HepG2 (cell line): ENCODE measurements around the gene NUP93. TPM values are rescaled to one million over a fixed set of nuclear protein-coding genes. Genes with fewer than 3 reads are reported as not detected.

Source experiments
- CBX1 ChIP-seq: IDR thresholded peaks from one replicate; pipeline ENCODE4 v1.6.1; 2016; ENCODE audit warnings: antibody characterized with exemption, low read depth
- EP300 ChIP-seq, 3 experiments: sonication (generic) in 1 of 3; formaldehyde crosslinking in 1 of 3; IDR thresholded peaks; 2 replicates each; pipeline versions ENCODE4 v1.5.1 to v1.6.1; 2011 to 2020; ENCODE audit warnings: low read depth in 2 of 3, low read length in 2 of 3, borderline replicate concordance in 1 of 3, improper control_type of control experiment in 1 of 3, mild to moderate bottlenecking in 1 of 3, missing genetic modification reagents in 1 of 3, moderate library complexity in 1 of 3
- ERF ChIP-seq: IDR thresholded peaks from 2 replicates; pipeline ENCODE4 v1.6.1; 2018; ENCODE audit warnings: missing biosample characterization, missing genetic modification reagents
- ETV6 ChIP-seq: sonication (generic); formaldehyde crosslinking; conservative IDR thresholded peaks from 2 replicates; pipeline ENCODE4 v1.4.0; 2020; ENCODE audit warnings: missing genetic modification reagents
- PHF8 ChIP-seq: sonication (generic); formaldehyde crosslinking; IDR thresholded peaks from 2 replicates; pipeline ENCODE4 v1.5.0; 2020; ENCODE audit warnings: missing genetic modification reagents
- POGK ChIP-seq: sonication (generic); formaldehyde crosslinking; conservative IDR thresholded peaks from 2 replicates; pipeline ENCODE4 v1.8.0; 2022; ENCODE audit warnings: mild to moderate bottlenecking, moderate library complexity, missing genetic modification reagents
- REPIN1 ChIP-seq: sonication (generic); formaldehyde crosslinking; IDR thresholded peaks from 2 replicates; pipeline ENCODE4 v1.8.0; 2022; ENCODE audit warnings: missing genetic modification reagents, low read depth, mild to moderate bottlenecking, borderline replicate concordance
- XBP1 ChIP-seq: sonication (generic); formaldehyde crosslinking; IDR thresholded peaks from 2 replicates; pipeline ENCODE4 v1.5.0; 2020; ENCODE audit warnings: missing genetic modification reagents
- ZBTB33 ChIP-seq: sonication (generic); formaldehyde crosslinking; IDR thresholded peaks from 2 replicates; pipeline ENCODE4 v1.4.0; 2020; ENCODE audit warnings: missing genetic modification reagents
- ZFP91 ChIP-seq: sonication (generic); formaldehyde crosslinking; IDR thresholded peaks from 2 replicates; pipeline ENCODE4 v1.9.0; 2022; ENCODE audit warnings: missing genetic modification reagents, mild to moderate bottlenecking, borderline replicate concordance
- ZNF275 ChIP-seq: sonication (generic); formaldehyde crosslinking; IDR thresholded peaks from 2 replicates; pipeline ENCODE4 v1.8.0; 2022; ENCODE audit warnings: missing genetic modification reagents, mild to moderate bottlenecking, inconsistent platforms, borderline replicate concordance
- ZNF292 ChIP-seq: sonication (generic); formaldehyde crosslinking; IDR thresholded peaks from 2 replicates; pipeline ENCODE4 v1.8.1; 2022; ENCODE audit warnings: mild to moderate bottlenecking, low read depth, missing genetic modification reagents, borderline replicate concordance
- ZNF414 ChIP-seq: sonication (generic); formaldehyde crosslinking; IDR thresholded peaks from 2 replicates; pipeline ENCODE4 v1.5.0; 2020; ENCODE audit warnings: missing genetic modification reagents
- ZNF713 ChIP-seq: sonication (generic); formaldehyde crosslinking; IDR thresholded peaks from 2 replicates; pipeline ENCODE4 v1.4.0; 2020; ENCODE audit warnings: mild to moderate bottlenecking, missing genetic modification reagents
- ZNF776 ChIP-seq: sonication (generic); formaldehyde crosslinking; IDR thresholded peaks from 2 replicates; pipeline ENCODE4 v1.4.0; 2020; ENCODE audit warnings: mild to moderate bottlenecking, missing genetic modification reagents
- ZZZ3 ChIP-seq: sonication (generic); formaldehyde crosslinking; IDR thresholded peaks from 2 replicates; pipeline ENCODE4 v1.4.0; 2020; ENCODE audit warnings: missing genetic modification reagents, mild to moderate bottlenecking, borderline replicate concordance
- polyA plus RNA-seq, 8 experiments: library from polyadenylated mRNA; depleted of rRNA in 3 of 8; stranded (reverse) in 7 of 8; unstranded in 1 of 8; fragments of >200 nt; fragmentation: Illumina TruSeq in 4 of 8; extraction: Trizol in 4 of 8; gene quantifications; 2 replicates each; pipeline versions ENCODE4 v1.2.1 to v1.2.3, GENCODE V29; 2011 to 2016; ENCODE audit warnings: low read depth in 4 of 8, missing spikeins in 1 of 8, mixed read lengths in 1 of 8; ENCODE audit not compliant: insufficient read depth in 1 of 8
- total RNA-seq, 5 experiments: library from RNA; depleted of rRNA; stranded (reverse); fragments of >200 nt; fragmentation: Illumina TruSeq; extraction: Trizol; gene quantifications; 2 replicates each; pipeline ENCODE4 v1.2.3, GENCODE V29; 2016; ENCODE audit warnings: low read depth in 1 of 5

Gene NUP93
- total and polyA plus RNA-seq, 2 of the 13 experiments (the other 11 are each of a cell fraction or from before 2014, with no cell fraction given), result 58.5 to 140 TPM

GRCh38 chr16:56814537-56815432, 84.9 kb downstream of the NUP93 start (continued):
- TF ChIP-seq ZFP91 (CRISPR knock-in tag), result no peak
- TF ChIP-seq POGK (CRISPR knock-in tag), result 0 out of 2 replicates have a peak, but pooled peaks have one; percentile 13
- TF ChIP-seq XBP1 (CRISPR knock-in tag), result no peak
- TF ChIP-seq REPIN1, result no peak
- TF ChIP-seq ZNF275, result no peak
- 0 out of 2 replicates have a peak, but pooled peaks have one; percentile 2 for TF ChIP-seq ZNF292 (CRISPR knock-in tag)
- no peak for TF ChIP-seq ZNF713 (CRISPR knock-in tag)
- peak; percentile 88 for TF ChIP-seq ZNF414 (CRISPR knock-in tag)
- TF ChIP-seq ETV6 (CRISPR knock-in tag), result no peak
- peak; percentile 62; the same call in 1 of the 2 replicates for TF ChIP-seq ERF (CRISPR knock-in tag)
- no peak for TF ChIP-seq CBX1
- no peak for TF ChIP-seq ZZZ3
- no peak for TF ChIP-seq ZNF776 (CRISPR knock-in tag)
- peak; percentile 25; the same call in 1 of the 2 replicates for TF ChIP-seq ZBTB33 (CRISPR knock-in tag)
- no peak for TF ChIP-seq PHF8 (CRISPR knock-in tag)
- TF ChIP-seq EP300 (IDR thresholded peaks at IDR 0.05; ENCODE audit: low read depth in 2 of 2, low read length in 2 of 2), result peak in 1 of 2 experiments; percentile 81; a peak in 2 of 4 replicates
- TF ChIP-seq EP300 (CRISPR knock-in tag; IDR thresholded peaks at IDR 0.05; ENCODE audit: borderline replicate concordance), result peak; percentile 69; the same call in 1 of the 2 replicates
